ENCODE data around the gene CEP152.

CEP152 gene

DNA sequence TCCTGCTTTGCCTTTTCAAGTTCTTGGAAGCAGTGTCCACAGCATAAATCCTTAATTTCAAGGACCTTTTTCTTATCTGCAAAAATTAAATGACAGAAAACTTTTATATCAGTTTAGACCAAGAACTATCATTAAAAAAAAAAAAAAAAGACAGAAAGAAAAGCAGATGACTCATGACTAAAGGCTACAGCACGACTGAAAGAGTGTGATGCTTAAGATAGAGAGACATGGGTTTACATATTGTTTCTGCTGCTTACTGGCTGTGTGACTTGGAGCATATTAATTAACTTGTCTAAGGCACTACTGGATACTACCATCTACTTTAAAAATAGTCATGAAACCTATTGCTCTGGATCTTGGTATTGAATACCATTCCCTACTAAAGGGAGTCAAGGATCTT is 62.3 kb downstream of the CEP152 start:
- no peaks in the 10 kb centered on the region for H4K20me1 ChIP-seq (ENCODE audit: low read depth, low read length)
- no peak overlapping the region for H3K4me3 ChIP-seq (ENCODE audit: insufficient read depth, low read length, poor library complexity, severe bottlenecking)
- 0 out of 2 replicates have a peak, but pooled peaks cover 3% of the 10 kb centered on the region for H3K79me2 ChIP-seq (ENCODE audit: insufficient read depth, low read length)
- no peaks in the 10 kb centered on the region for H3F3A ChIP-seq (ENCODE audit: insufficient read depth)
- no peak overlapping the region for H3K27ac ChIP-seq (ENCODE audit: low read depth, low read length)
- H3K9me3 ChIP-seq (ENCODE audit: insufficient read depth, low read length), result no peaks in the 10 kb centered on the region
- no peak for TF ChIP-seq CTCF (IDR thresholded peaks at IDR 0.05; ENCODE audit: insufficient read depth, low read length, poor library complexity, severe bottlenecking)
- TF ChIP-seq EZH2phosphoT487 (conservative IDR thresholded peaks at IDR 0.05; ENCODE audit: low read length), result no peak
- no peak overlapping the region for H3K9ac ChIP-seq (ENCODE audit: low read length)
- H3K4me2 ChIP-seq (ENCODE audit: low read depth, low read length, poor library complexity, severe bottlenecking), result no peak overlapping the region
- peaks cover 54% of the 10 kb centered on the region for H3K36me3 ChIP-seq (ENCODE audit: low read length)
- no peaks in the 10 kb centered on the region for H3K27me3 ChIP-seq (ENCODE audit: low read length)
- no peak overlapping the region for H2AFZ ChIP-seq (ENCODE audit: low read depth, low read length, severe bottlenecking)
- no peaks in the 10 kb centered on the region for H3K9me2 ChIP-seq (replicated peaks; ENCODE audit: insufficient read depth, low read length)

- Histone ChIP-seq H3K27ac (ENCODE audit: low read depth, low read length) (no peak overlapping the region), H3F3A (ENCODE audit: insufficient read depth) (no peaks in the 10 kb centered on the region), H3K27me3 (ENCODE audit: low read length) (no peaks in the 10 kb centered on the region), H3K79me2 (ENCODE audit: insufficient read depth, low read length) (no peaks in the 10 kb centered on the region), H2AFZ (ENCODE audit: low read depth, low read length, severe bottlenecking) (no peak overlapping the region), H3K9ac (ENCODE audit: low read length) (no peak overlapping the region), H3K4me3 (ENCODE audit: insufficient read depth, low read length, poor library complexity, severe bottlenecking) (no peak overlapping the region), H3K36me3 (ENCODE audit: low read length) (peaks cover 57% of the 10 kb centered on the region), H3K4me2 (ENCODE audit: low read depth, low read length, poor library complexity, severe bottlenecking) (no peak overlapping the region), H3K9me2 (replicated peaks; ENCODE audit: insufficient read depth, low read length) (no peaks in the 10 kb centered on the region), H3K9me3 (ENCODE audit: insufficient read depth, low read length) (peaks cover 7% of the 10 kb centered on the region; the same call in 1 of the 2 replicates), H4K20me1 (ENCODE audit: low read depth, low read length) (no peaks in the 10 kb centered on the region)
- no peak for TF ChIP-seq EZH2phosphoT487 (conservative IDR thresholded peaks at IDR 0.05; ENCODE audit: low read length)
- no peak for TF ChIP-seq CTCF (IDR thresholded peaks at IDR 0.05; ENCODE audit: insufficient read depth, low read length, poor library complexity, severe bottlenecking)
Measured at GRCh38 chr15:48733615-48734014, 77.3 kb downstream of the CEP152 start.

DNA sequence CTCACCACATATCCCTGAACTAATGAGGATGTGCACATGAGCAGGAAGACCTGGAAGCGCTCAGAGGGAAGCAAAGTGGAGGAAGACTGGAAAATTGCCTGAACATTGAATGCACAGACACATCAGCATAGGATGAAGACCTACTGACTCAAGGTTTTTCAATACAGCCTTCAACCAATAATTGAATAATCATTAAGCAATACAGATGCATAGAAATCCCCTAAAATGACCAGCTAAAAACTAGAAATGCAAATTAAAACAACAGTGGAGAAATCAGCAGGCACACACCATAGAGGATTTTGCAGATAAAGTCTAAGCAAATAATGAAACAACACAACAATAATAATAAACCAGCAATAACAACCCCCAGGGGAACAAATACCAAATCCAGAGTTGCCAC is 80.4 kb downstream of the CEP152 start:
- Histone ChIP-seq H3K9me3 (ENCODE audit: insufficient read depth, low read length) (peaks cover 7% of the 10 kb centered on the region; the same call in 1 of the 2 replicates), H3K9me2 (replicated peaks; ENCODE audit: insufficient read depth, low read length) (no peaks in the 10 kb centered on the region), H3K9ac (ENCODE audit: low read length) (no peak overlapping the region), H4K20me1 (ENCODE audit: low read depth, low read length) (no peaks in the 10 kb centered on the region), H3K27me3 (ENCODE audit: low read length) (no peaks in the 10 kb centered on the region), H3K79me2 (ENCODE audit: insufficient read depth, low read length) (no peaks in the 10 kb centered on the region), H3K36me3 (ENCODE audit: low read length) (peaks cover 32% of the 10 kb centered on the region), H2AFZ (ENCODE audit: low read depth, low read length, severe bottlenecking) (no peak overlapping the region), H3K27ac (ENCODE audit: low read depth, low read length) (no peak overlapping the region), H3K4me2 (ENCODE audit: low read depth, low read length, poor library complexity, severe bottlenecking) (no peak overlapping the region), H3K4me3 (ENCODE audit: insufficient read depth, low read length, poor library complexity, severe bottlenecking) (no peak overlapping the region), H3F3A (ENCODE audit: insufficient read depth) (no peaks in the 10 kb centered on the region)
- no peak for TF ChIP-seq CTCF (IDR thresholded peaks at IDR 0.05; ENCODE audit: insufficient read depth, low read length, poor library complexity, severe bottlenecking)

Measured in SU-DHL-6 (cell line).